Stimulated activated CD8-positive, alpha-beta memory T cell treated with anti-CD3 and anti-CD28 coated beads, Interleukin-4, amount 100 ng/mL, for 1 hour (primary cell): ENCODE data around the gene ACTL10.

Experiments used
- DNase-seq, 2 donors: peaks; one replicate each; pipeline ENCODE4 v3.0.0-alpha.2; 2020; ENCODE audit warnings: low read depth in 2 of 2, low spot score in 1 of 2

ACTL10 gene

GRCh38 chr20:33663161-33664084 lies 3.3 kb upstream of the ACTL10 start:
- peak; percentile 57 to 66 for DNase-seq

DNA sequence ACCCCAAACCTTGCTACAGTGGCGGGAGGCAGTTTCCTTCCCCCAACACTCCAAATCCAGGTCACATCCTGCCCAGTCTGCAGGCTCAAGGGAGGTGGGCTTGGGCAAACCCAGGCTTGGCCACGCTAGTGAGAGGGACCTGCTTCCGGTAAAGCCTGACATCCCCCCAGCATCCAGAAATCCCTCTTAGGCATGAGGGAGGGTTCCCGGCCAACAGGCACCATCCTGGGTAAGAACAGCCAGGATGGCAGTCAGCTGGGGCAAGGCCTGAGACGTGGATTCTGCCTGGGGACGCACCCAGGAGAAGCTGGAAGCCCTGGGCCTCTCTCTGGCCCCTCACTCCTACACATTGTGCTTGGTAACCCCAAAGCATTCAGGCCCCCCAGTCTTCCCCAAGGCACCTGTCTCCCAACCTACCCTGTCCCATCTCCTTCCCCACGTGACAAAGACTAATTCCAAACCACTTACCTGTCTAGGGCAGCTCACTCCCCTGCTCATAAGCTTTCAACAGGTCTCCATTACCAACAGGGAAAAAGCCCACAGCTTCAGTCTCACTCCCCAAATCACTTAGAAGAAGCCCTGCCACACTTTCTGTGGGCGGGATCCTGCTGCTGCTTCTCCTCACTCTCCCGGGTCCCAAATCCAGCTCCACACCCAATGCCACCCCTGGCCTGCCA lies 2.5 kb upstream of the ACTL10 start:
- no peak for DNase-seq

GRCh38 chr20:33664762-33665144 lies 2.0 kb upstream of the ACTL10 start:
- no peak for DNase-seq

DNA sequence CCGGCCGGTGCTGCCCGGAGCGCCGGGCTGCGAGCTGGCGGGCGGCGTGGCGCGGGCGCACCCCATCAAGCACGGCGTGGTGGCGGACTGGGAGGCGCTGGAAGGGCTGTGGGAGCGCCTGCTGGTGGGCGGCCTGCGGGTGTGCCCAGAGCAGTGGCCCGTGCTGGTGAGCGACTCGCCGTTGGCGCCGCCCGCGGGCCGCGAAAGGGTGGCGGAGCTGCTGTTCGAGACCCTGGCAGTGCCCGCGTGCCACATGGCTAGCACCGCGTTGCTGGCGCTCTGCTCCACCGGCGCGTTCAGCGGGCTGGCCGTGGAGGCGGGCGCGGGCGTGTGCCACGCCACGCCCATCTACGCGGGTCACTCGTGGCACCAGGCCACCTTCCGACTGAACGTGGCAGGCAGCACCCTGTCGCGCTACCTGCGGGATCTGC lies 517 bp downstream of the ACTL10 start:
- no peak for DNase-seq

DNA sequence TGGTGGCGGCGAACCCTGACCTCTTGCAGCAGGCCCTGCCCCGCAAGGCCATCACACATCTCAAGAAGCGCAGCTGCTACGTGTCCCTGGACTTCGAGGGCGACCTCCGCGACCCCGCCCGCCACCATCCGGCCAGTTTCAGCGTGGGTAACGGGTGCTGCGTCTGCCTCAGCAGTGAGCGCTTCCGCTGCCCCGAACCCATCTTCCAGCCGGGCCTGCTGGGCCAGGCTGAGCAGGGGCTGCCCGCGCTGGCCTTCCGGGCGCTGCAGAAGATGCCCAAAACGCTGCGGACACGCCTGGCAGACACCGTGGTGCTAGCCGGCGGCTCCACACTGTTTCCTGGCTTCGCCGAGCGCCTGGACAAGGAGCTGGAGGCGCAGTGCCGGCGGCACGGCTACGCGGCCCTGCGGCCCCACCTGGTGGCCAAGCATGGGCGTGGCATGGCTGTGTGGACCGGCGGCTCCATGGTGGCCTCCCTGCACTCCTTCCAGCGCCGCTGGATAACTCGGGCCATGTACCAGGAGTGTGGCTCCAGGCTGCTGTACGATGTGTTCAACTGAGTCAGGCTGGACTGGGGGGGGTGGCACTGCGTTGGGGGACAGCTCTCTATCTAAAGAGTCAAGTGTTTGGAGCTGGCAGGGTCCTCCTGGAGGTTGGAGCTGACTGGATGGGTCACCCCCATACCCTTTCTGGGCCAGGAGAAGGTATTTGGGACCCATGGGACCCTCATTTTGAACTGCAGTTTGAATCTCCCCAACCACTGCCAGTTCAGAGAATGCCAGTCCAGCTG lies 1.1 kb downstream of the ACTL10 start:
- DNase-seq: peak; percentile 61 to 62

DNA sequence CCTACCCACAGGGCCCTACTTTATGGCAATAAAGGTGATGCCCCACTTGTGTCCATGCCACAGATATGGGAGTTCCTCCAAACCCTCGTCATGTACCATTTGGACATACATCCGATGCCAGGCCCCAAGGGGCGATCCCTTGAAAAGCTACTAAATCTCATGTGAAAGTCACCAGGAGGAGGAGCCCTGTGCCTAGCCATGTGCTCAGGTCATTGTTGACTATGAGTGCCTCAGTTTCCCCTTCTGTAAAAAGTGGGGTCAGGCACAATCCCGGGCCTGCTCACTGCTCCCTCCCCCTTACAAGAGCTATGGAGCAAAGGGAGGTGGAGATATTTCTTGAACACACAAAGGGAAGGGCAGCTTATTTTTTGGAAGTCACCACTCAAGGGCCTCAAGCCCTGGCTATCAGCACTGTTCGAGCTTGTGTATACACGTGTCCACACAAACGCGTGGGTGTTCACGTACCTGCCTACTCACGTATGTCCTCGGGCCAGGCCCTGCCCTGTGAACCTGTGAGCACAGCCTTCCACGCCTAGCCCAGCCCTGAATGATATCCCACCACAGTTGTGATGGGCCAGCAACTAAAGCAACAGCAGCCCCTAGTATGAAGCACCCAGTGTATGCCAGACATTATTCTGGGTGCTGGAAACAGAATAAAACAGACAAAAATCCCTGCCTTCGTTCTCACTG lies 1.9 kb downstream of the ACTL10 start:
- DNase-seq: no peak

DNA sequence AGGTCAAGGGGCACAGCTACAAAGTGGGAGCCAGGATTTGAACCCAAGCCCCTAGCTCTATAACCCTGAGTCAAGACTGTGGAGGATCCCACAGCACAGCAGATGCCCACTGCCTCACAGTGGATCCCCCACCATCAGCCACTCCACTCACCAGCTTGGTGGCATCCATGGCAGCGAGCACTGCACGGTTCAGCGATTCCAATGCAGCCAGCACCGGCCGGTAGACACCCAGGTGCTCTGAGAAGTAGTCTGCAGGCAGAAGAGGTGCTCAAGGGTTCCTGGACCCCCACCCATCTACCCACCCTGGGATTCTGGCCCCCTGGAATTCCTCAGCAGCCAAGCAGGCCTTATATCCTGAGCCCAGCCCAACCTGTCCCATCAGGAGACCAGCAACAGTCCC lies 2.5 kb downstream of the ACTL10 start:
- DNase-seq: no peak

DNA sequence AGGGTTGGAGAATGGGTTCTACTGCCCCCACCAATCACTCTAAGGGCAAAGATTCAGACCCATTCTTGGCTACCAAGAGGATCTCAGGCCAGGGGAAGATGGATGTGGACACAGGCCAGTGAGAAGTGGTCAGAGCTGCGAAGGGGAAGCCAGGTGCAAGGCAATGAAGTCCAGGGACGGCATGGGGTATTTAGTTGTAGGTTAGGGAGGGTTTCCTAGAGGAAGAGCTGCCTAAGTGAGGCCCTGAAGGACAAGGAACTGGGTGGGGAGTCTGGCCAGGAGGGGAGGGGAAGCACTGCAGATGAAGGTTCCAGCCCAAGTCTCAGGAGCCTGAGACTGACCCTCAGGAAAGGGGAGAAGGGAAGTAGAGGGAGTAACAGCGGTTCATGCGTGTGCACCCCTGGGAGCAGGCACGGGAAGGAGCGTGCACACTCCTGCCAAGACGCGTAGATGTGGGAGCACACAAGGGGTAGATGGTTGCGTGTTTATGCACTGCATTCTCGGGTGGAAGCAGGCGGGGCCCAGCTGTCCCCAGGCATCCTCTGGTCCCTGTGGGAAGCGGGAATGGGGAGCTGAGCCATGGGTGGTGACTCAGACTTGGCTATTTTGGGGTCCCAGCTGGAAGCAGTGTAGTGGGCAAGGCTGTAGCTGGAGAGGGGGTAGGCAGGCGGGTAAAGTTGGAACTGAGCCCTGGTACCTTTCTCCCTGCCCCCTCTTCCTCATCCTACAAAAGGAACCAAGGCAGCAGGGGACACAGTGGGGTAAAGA lies 3.3 kb downstream of the ACTL10 start:
- no peak for DNase-seq

DNA sequence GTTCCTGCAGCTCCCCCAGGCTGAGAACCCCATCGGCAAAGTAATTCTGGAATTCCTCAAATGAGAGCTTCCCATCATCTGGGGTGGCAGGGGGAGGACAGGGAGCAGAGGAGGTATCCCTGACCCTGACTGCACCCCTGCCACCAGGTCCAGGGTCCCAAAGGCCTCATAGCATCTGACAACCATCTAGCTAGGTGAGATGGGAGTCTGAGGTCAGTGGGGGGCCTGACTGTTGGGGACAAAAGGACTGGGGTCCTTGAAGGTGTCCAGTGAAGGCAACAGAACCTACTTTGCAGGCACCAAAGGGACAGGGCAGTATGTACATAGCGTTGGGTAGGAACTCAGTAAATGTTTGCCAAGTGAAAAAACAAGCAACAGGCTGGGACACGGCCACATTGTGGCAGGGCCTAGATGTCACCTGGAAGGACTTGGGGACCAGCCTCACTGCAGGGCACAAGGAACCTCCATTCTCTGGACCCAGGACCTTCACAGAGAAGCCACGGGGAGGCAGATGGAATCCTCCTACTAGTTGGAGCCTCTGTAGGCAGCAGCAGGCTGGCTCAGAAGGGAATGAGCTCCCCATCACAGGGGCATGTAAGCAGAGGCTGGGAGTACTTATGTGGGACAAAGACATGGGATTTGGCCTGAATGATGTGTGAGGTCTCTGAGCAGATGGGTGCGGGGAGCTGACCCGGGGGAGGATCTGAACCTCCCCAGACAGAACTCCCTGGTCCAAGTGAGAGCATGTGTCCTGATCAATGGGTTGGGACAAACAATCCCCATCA lies 4.2 kb downstream of the ACTL10 start:
- no peak for DNase-seq

DNA sequence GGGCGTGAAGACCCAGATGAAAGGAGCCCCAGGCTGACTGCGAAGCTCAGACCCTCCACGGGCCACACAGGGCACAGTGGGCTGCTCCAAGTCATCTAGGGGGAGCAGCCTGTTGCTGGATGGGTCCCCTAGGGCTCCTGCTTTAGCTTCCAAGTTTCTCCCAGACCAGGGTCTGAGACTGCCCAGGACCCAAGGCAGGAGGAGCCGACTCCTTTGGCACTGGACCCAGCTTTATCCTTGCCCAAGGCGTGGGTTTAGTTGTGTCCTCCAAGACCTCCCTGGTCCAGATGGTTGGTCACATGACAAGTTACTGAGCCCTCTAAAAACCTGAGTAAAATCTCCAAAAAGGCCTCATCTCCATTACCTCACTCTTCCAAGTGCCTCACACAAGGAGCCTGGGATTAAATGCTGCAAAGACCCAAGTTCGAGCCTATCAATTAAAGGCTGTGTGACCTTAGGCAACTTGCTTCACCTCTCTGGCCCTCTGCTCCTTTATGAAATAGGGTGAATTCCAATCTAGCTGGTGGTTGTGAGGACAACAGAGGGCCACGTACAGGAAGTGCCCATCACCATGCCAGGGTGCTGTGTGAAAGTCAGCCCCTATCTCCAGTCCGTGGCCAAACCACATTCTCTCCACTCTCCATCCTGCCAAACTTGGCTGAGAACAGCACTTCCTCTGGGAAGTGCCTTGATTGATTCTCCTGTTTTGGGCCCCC lies 5.0 kb downstream of the ACTL10 start:
- no peak for DNase-seq

DNA sequence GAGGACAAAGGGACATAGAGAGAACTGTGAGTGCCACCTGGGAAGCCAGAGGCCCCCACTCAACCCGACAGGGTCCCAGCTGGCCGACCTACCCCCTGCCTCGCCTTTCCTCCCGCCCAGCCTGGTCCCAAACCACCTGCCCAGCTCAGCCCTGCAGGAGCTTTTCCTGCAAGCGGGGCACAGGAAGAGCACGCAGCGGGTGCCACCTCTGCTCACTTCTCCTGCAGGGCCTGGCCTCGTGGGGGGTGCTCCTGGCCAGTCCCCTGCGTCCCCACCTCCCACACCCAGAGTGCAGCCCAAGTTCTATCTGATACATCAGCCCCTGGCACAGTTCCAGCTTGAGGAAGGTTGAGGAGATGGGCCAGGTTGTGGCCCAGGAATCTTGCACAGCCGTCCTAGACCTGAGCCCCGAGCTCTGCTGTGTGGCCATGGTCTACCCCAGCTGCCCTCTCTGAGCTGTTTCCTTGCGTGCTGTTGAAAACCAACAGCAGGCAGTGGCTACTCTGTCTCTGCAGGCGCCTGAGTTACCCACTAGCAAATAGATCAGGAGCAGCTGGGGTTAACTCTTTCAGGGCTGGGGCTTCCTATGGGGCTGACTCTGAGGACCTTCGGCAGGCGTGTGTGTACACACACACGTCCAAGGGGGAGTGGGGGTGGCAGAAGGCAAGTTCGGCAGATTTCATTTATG lies 5.8 kb downstream of the ACTL10 start:
- no peak for DNase-seq

- DNase-seq: no peak
Observed at GRCh38 chr20:33673114-33673409, 6.3 kb downstream of the ACTL10 start.

GRCh38 chr20:33673410-33674293 lies 6.9 kb downstream of the ACTL10 start:
- no peak for DNase-seq

DNA sequence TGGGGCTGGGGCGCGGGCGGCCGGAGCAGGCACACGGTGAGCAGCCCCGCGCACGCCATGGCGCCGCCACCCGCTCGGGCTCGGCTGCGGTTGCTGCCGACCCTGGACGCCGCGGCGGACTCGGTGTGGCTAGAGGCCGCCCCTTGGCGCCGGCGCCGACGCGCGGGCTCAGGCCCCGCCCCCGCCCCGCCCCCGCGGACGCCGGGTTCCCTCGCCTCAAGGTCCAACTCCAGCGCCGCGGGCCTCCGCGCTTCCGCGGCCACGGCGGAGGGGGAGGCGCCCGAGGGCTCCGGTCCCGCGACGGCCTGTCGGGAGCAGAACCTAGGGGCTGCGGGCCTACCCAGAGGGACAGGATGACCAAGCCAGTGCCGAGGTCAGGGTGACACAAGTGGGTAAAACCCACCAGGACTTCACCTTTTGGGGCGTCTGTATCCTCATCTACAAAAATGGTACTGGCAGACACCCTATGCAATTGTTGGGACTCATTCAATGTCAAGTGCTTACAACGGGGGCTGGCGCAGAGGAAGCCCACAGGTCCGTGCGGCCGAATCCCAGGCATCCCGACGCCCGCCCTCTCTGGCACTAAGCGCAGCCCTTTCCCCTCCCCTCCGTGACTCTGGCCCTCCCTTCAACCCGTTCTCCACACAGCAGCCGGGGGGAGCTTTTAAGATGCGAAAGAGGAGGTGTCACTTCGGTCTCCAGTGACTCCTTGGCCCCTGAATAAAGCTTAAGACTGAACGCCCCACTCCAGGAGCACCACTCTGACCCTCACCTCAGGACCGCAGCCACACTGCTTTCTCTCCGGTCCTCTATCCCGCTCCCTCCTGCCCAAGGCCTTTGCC lies 7.8 kb downstream of the ACTL10 start, which contains the start of gene NECAB3:
TSS of gene NECAB3 (minus strand) at position 135 of the 842 bp plus-strand sequence. CDS start at position 59, 76 bp downstream.
- DNase-seq: no peak

GRCh38 chr20:33675136-33675959 lies 8.6 kb downstream of the ACTL10 start:
- no peak for DNase-seq

GRCh38 chr20:33676121-33676520 lies 9.4 kb downstream of the ACTL10 start:
- no peak for DNase-seq
